ENCODE data around the gene SHISAL2A.

- TF ChIP-seq CTCF (IDR thresholded peaks at IDR 0.05): no peak
- TF ChIP-seq POLR2A (IDR thresholded peaks at IDR 0.05): no peak
Observed at GRCh38 chr1:52598729-52599128, 34.2 kb upstream of the SHISAL2A start.
